Activated CD8-positive, alpha-beta T cell treated with anti-CD3 and anti-CD28 coated beads, Interleukin-2, amount 10 ng/mL, durations not matched to agents 7 days and 5 days (primary cell): ENCODE data around the gene DUSP16. TPM values are rescaled to one million over a fixed set of nuclear protein-coding genes. Genes with fewer than 3 reads are reported as not detected.

Experiments used
- ATAC-seq: fragments of 150-1000 bp; cut with Tn5 transposase; one replicate; pipeline ENCODE4 v1.10.0; 2021; ENCODE audit warnings: moderate library complexity
- CTCF ChIA-PET: fragments of 350-600 bp; sonication (Branson Sonifier 250); formaldehyde crosslinking; loops from one replicate; lab custom pipeline; 2021; ENCODE audit warnings: antibody characterized with exemption; lab: Charles Lee
- POLR2A ChIA-PET: fragments of 350-600 bp; sonication (Branson Sonifier 250); formaldehyde crosslinking; loops from one replicate; lab custom pipeline; 2021; ENCODE audit warnings: antibody characterized with exemption; lab: Charles Lee
- DNase-seq: peaks from one replicate; pipeline ENCODE4 v3.0.0-alpha.2; 2020
- H3K27ac Mint-ChIP-seq: one replicate; pipeline ENCODE4 v1.8.0; 2021; ENCODE audit warnings: mild to moderate bottlenecking, mixed read lengths
- H3K27me3 Mint-ChIP-seq: one replicate; pipeline ENCODE4 v1.8.0; 2021; ENCODE audit warnings: low read depth, mixed read lengths
- H3K36me3 Mint-ChIP-seq: one replicate; pipeline ENCODE4 v1.8.0; 2021; ENCODE audit warnings: low read depth, mixed read lengths
- H3K4me1 Mint-ChIP-seq: one replicate; pipeline ENCODE4 v1.8.0; 2021; ENCODE audit warnings: low read depth, mixed read lengths
- H3K4me3 Mint-ChIP-seq: one replicate; pipeline ENCODE4 v1.8.0; 2021; ENCODE audit warnings: mild to moderate bottlenecking, mixed read lengths
- H3K9me3 Mint-ChIP-seq: one replicate; pipeline ENCODE4 v1.8.0; 2022; ENCODE audit warnings: mixed read lengths; ENCODE audit not compliant: insufficient read depth
- total RNA-seq, 2 experiments: library from RNA; stranded (reverse); gene quantifications; one replicate each; pipeline ENCODE4 v1.2.3, GENCODE V29; 2021

DUSP16 gene
- total RNA-seq, 2 experiments from 2014 or later: 17.4 to 19.0 TPM

- peaks cover 22% of the 10 kb centered on the region for H3K4me1 Mint-ChIP-seq
- ChIA-PET POLR2A (no interaction called here), CTCF (no interaction called here)
- ATAC-seq: no peak
- peaks cover 31% of the 10 kb centered on the region for H3K36me3 Mint-ChIP-seq
- no peaks in the 10 kb centered on the region for H3K27me3 Mint-ChIP-seq
- H3K9me3 Mint-ChIP-seq: no peaks in the 10 kb centered on the region
- H3K4me3 Mint-ChIP-seq: no peak overlapping the region
- no peak overlapping the region for H3K27ac Mint-ChIP-seq
- no peak for DNase-seq
Measured at GRCh38 chr12:12488823-12489550, 73.7 kb downstream of the DUSP16 start.

- Mint-ChIP-seq H3K4me3 (no peak overlapping the region), H3K4me1 (peaks cover 27% of the 10 kb centered on the region), H3K36me3 (peaks cover 36% of the 10 kb centered on the region), H3K9me3 (no peaks in the 10 kb centered on the region), H3K27me3 (no peaks in the 10 kb centered on the region), H3K27ac (no peak overlapping the region)
- POLR2A ChIA-PET: interaction anchor here (0.6 to 1.0 kb wide), 2 partner anchors 83 to 131 kb away, joined by 3 to 6 read pairs; partner anchors contain the start of gene BORCS5
- ATAC-seq (no peak), DNase-seq (no peak)
- CTCF ChIA-PET: interaction anchor here (2.1 kb wide), 1 partner anchor 112 kb away, joined by 8 read pairs; no protein-coding TSS in a partner anchor
Measured at GRCh38 chr12:12488296-12488695, 74.4 kb downstream of the DUSP16 start.

- Mint-ChIP-seq H3K36me3 (peaks cover 40% of the 10 kb centered on the region), H3K4me3 (no peak overlapping the region), H3K9me3 (no peaks in the 10 kb centered on the region), H3K27ac (no peak overlapping the region), H3K27me3 (no peaks in the 10 kb centered on the region), H3K4me1 (peaks cover 34% of the 10 kb centered on the region)
- ATAC-seq (no peak), DNase-seq (no peak)
- ChIA-PET POLR2A (interaction anchor here (0.6 to 1.2 kb wide), 3 partner anchors 74 to 130 kb away, joined by 3 to 6 read pairs (median 3); partner anchors contain the start of gene BORCS5), CTCF (interaction anchor here (2.1 to 2.9 kb wide), 2 partner anchors 13 to 111 kb away, joined by 8 to 11 read pairs; no protein-coding TSS in a partner anchor)
Measured at GRCh38 chr12:12487490-12487889, 75.2 kb downstream of the DUSP16 start.

GRCh38 chr12:12486661-12487240 lies 75.9 kb downstream of the DUSP16 start:
- peaks cover 44% of the 10 kb centered on the region for H3K36me3 Mint-ChIP-seq
- POLR2A ChIA-PET: interaction anchor here (0.6 to 1.3 kb wide), 7 partner anchors 19 to 239 kb away, joined by 3 to 5 read pairs (median 3); partner anchors contain the start of gene DUSP16
- no peak overlapping the region for H3K4me3 Mint-ChIP-seq
- DNase-seq: no peak
- no peak for ATAC-seq
- no peaks in the 10 kb centered on the region for H3K27me3 Mint-ChIP-seq
- H3K4me1 Mint-ChIP-seq: peaks cover 39% of the 10 kb centered on the region
- H3K9me3 Mint-ChIP-seq: no peaks in the 10 kb centered on the region
- CTCF ChIA-PET: interaction anchor here (1.0 to 2.9 kb wide), 3 partner anchors 12 to 110 kb away, joined by 3 to 11 read pairs (median 8); no protein-coding TSS in a partner anchor
- no peak overlapping the region for H3K27ac Mint-ChIP-seq

GRCh38 chr12:12483438-12483837 lies 79.2 kb downstream of the DUSP16 start:
- POLR2A ChIA-PET: interaction anchor here (0.6 to 3.0 kb wide), 13 partner anchors 8 to 243 kb away, joined by 3 to 17 read pairs (median 4); partner anchors contain the start of gene DUSP16
- CTCF ChIA-PET: interaction anchor here (1.2 to 11.6 kb wide), 5 partner anchors 22 to 253 kb away, joined by 3 to 124 read pairs (median 4); partner anchors contain the start of gene DUSP16
- H3K27ac Mint-ChIP-seq: peak overlapping the region; percentile 78
- no peaks in the 10 kb centered on the region for H3K27me3 Mint-ChIP-seq
- DNase-seq: no peak
- peaks cover 63% of the 10 kb centered on the region for H3K36me3 Mint-ChIP-seq
- peaks cover 59% of the 10 kb centered on the region for H3K4me1 Mint-ChIP-seq
- no peak for ATAC-seq
- H3K9me3 Mint-ChIP-seq: no peaks in the 10 kb centered on the region
- peak overlapping the region; percentile 39 for H3K4me3 Mint-ChIP-seq

GRCh38 chr12:12482959-12483358 lies 79.7 kb downstream of the DUSP16 start:
- H3K4me3 Mint-ChIP-seq: peak overlapping the region; percentile 61
- H3K27ac Mint-ChIP-seq: peak overlapping the region; percentile 92
- peaks cover 59% of the 10 kb centered on the region for H3K36me3 Mint-ChIP-seq
- ChIA-PET CTCF (interaction anchor here (1.2 to 11.6 kb wide), 7 partner anchors 16 to 254 kb away, joined by 3 to 124 read pairs (median 4); partner anchors contain the start of gene DUSP16), POLR2A (interaction anchor here (0.6 to 3.0 kb wide), 19 partner anchors 8 to 254 kb away, joined by 3 to 17 read pairs (median 3); partner anchors contain the start of gene DUSP16)
- ATAC-seq (no peak), DNase-seq (no peak)
- no peaks in the 10 kb centered on the region for H3K27me3 Mint-ChIP-seq
- H3K4me1 Mint-ChIP-seq: peaks cover 55% of the 10 kb centered on the region
- no peaks in the 10 kb centered on the region for H3K9me3 Mint-ChIP-seq

GRCh38 chr12:12482150-12482761 lies 80.4 kb downstream of the DUSP16 start:
- no peaks in the 10 kb centered on the region for H3K27me3 Mint-ChIP-seq
- peak overlapping the region; percentile 92 for H3K27ac Mint-ChIP-seq
- H3K4me3 Mint-ChIP-seq: peak overlapping the region; percentile 61
- peaks cover 49% of the 10 kb centered on the region for H3K4me1 Mint-ChIP-seq
- ATAC-seq (peak; percentile 69), DNase-seq (peak; percentile 46)
- H3K9me3 Mint-ChIP-seq: no peaks in the 10 kb centered on the region
- CTCF ChIA-PET: interaction anchor here (1.0 to 11.6 kb wide), 12 partner anchors 16 to 254 kb away, joined by 3 to 124 read pairs (median 4); partner anchors contain the start of gene DUSP16
- POLR2A ChIA-PET: interaction anchor here (0.7 to 3.0 kb wide), 24 partner anchors 9 to 254 kb away, joined by 3 to 17 read pairs (median 4); partner anchors contain the start of gene DUSP16
- H3K36me3 Mint-ChIP-seq: peaks cover 61% of the 10 kb centered on the region

- no peak overlapping the region for H3K4me3 Mint-ChIP-seq
Measured at GRCh38 chr12:12481631-12482030, 81.0 kb downstream of the DUSP16 start.

GRCh38 chr12:12480074-12480473 lies 82.6 kb downstream of the DUSP16 start:
- no peaks in the 10 kb centered on the region for H3K27me3 Mint-ChIP-seq
- peaks cover 61% of the 10 kb centered on the region for H3K36me3 Mint-ChIP-seq
- no peak overlapping the region for H3K4me3 Mint-ChIP-seq
- ATAC-seq (no peak), DNase-seq (no peak)
- no peaks in the 10 kb centered on the region for H3K9me3 Mint-ChIP-seq
- ChIA-PET CTCF (interaction anchor here (1.6 to 11.6 kb wide), 3 partner anchors 84 to 257 kb away, joined by 3 to 124 read pairs (median 10); no protein-coding TSS in a partner anchor), POLR2A (interaction anchor here (1.0 to 2.8 kb wide), 3 partner anchors 38 to 256 kb away, joined by 3 to 12 read pairs (median 7); no protein-coding TSS in a partner anchor)
- H3K27ac Mint-ChIP-seq: no peak overlapping the region
- H3K4me1 Mint-ChIP-seq: peaks cover 52% of the 10 kb centered on the region

More at GRCh38 chr12:12481631-12482030, 81.0 kb downstream of the DUSP16 start:
- no peaks in the 10 kb centered on the region for H3K9me3 Mint-ChIP-seq
- no peaks in the 10 kb centered on the region for H3K27me3 Mint-ChIP-seq
- ChIA-PET CTCF (interaction anchor here (1.0 to 11.6 kb wide), 9 partner anchors 16 to 255 kb away, joined by 3 to 124 read pairs (median 4); no protein-coding TSS in a partner anchor), POLR2A (interaction anchor here (0.6 to 3.0 kb wide), 18 partner anchors 10 to 255 kb away, joined by 3 to 17 read pairs (median 6); no protein-coding TSS in a partner anchor)
- peak overlapping the region; percentile 92 for H3K27ac Mint-ChIP-seq
- DNase-seq (no peak), ATAC-seq (peak; percentile 69)
- H3K36me3 Mint-ChIP-seq: peaks cover 62% of the 10 kb centered on the region
- peaks cover 44% of the 10 kb centered on the region for H3K4me1 Mint-ChIP-seq

- Mint-ChIP-seq H3K4me3 (no peak overlapping the region), H3K9me3 (no peaks in the 10 kb centered on the region), H3K4me1 (peaks cover 60% of the 10 kb centered on the region), H3K27ac (no peak overlapping the region), H3K27me3 (no peaks in the 10 kb centered on the region), H3K36me3 (peaks cover 63% of the 10 kb centered on the region)
- no peak for DNase-seq
- no peak for ATAC-seq
- ChIA-PET CTCF (interaction anchor here (1.4 to 11.6 kb wide), 2 partner anchors 86 to 99 kb away, joined by 5 to 124 read pairs; no protein-coding TSS in a partner anchor), POLR2A (interaction anchor here (4.9 kb wide), 2 partner anchors 37 to 241 kb away, joined by 32 to 63 read pairs; partner anchors contain the start of gene CDKN1B)
Measured at GRCh38 chr12:12477532-12477890, 85.2 kb downstream of the DUSP16 start.
